HepG2 (cell line): ENCODE data around the gene CENPE. TPM values are rescaled to one million over a fixed set of nuclear protein-coding genes. Genes with fewer than 3 reads are reported as not detected.

Source experiments
- ASH2L ChIP-seq: fragments of 300-600, 200-600 bp; sonication (generic); IDR thresholded peaks from 2 replicates; pipeline ENCODE4 v1.7.0; 2017; ENCODE audit warnings: low read depth, mild to moderate bottlenecking, moderate library complexity, mixed read lengths, low read length; ENCODE audit not compliant: insufficient read length
- BHLHE40 ChIP-seq: IDR thresholded peaks from 2 replicates; pipeline ENCODE4 v1.6.1; 2011; ENCODE audit warnings: low read length, improper control_type of control experiment
- BRCA1 ChIP-seq: sonication (generic); formaldehyde crosslinking; IDR thresholded peaks from 2 replicates; pipeline ENCODE4 v1.4.0; 2020; ENCODE audit warnings: missing genetic modification reagents
- CBX5 ChIP-seq: sonication (generic); formaldehyde crosslinking; IDR thresholded peaks from 2 replicates; pipeline ENCODE4 v1.4.0; 2020; ENCODE audit warnings: missing genetic modification reagents, borderline replicate concordance
- EP300 ChIP-seq, 3 experiments: sonication (generic) in 1 of 3; formaldehyde crosslinking in 1 of 3; IDR thresholded peaks; 2 replicates each; pipeline versions ENCODE4 v1.5.1 to v1.6.1; 2011 to 2020; ENCODE audit warnings: low read depth in 2 of 3, low read length in 2 of 3, borderline replicate concordance in 1 of 3, improper control_type of control experiment in 1 of 3, mild to moderate bottlenecking in 1 of 3, missing genetic modification reagents in 1 of 3, moderate library complexity in 1 of 3
- FOXO1 ChIP-seq: sonication (generic); formaldehyde crosslinking; IDR thresholded peaks from 2 replicates; pipeline ENCODE4 v1.4.0; 2020; ENCODE audit warnings: missing genetic modification reagents
- JUN ChIP-seq: sonication (generic); formaldehyde crosslinking; IDR thresholded peaks from 2 replicates; pipeline ENCODE4 v1.4.0; 2020; ENCODE audit warnings: mild to moderate bottlenecking, missing genetic modification reagents
- MED13 ChIP-seq: sonication (generic); formaldehyde crosslinking; IDR thresholded peaks from 2 replicates; pipeline ENCODE4 v1.5.0; 2020; ENCODE audit warnings: missing genetic modification reagents
- NCOA1 ChIP-seq: sonication (generic); formaldehyde crosslinking; IDR thresholded peaks from 2 replicates; pipeline ENCODE4 v1.9.0; 2021; ENCODE audit warnings: missing genetic modification reagents
- NR2F1 ChIP-seq, 2 experiments: fragments of 450-650 bp in 1 of 2; formaldehyde crosslinking in 1 of 2; IDR thresholded peaks; 2 replicates each; pipeline versions ENCODE4 v1.5.0 to v1.6.1; 2016 to 2020; ENCODE audit warnings: mild to moderate bottlenecking in 1 of 2, missing compliant biosample characterization in 1 of 2, missing genetic modification reagents in 1 of 2, moderate library complexity in 1 of 2
- RFXAP ChIP-seq: sonication (generic); formaldehyde crosslinking; IDR thresholded peaks from 2 replicates; pipeline ENCODE4 v1.4.0; 2020; ENCODE audit warnings: missing genetic modification reagents, borderline replicate concordance
- SMAD1 ChIP-seq: sonication (generic); formaldehyde crosslinking; IDR thresholded peaks from 2 replicates; pipeline ENCODE4 v1.4.0; 2020; ENCODE audit warnings: missing genetic modification reagents, low read depth, mild to moderate bottlenecking, borderline replicate concordance
- SMAD9 ChIP-seq: sonication (generic); formaldehyde crosslinking; IDR thresholded peaks from 2 replicates; pipeline ENCODE4 v1.5.1; 2020; ENCODE audit warnings: mild to moderate bottlenecking, missing genetic modification reagents
- SYNCRIP ChIP-seq: fragments of 200-400 bp; formaldehyde crosslinking; IDR thresholded peaks from 2 replicates; pipeline ENCODE4 v1.6.1; 2018; ENCODE audit warnings: mild to moderate bottlenecking, low read depth, low read length; ENCODE audit not compliant: insufficient read depth
- WIZ ChIP-seq: sonication (generic); formaldehyde crosslinking; IDR thresholded peaks from 2 replicates; pipeline ENCODE4 v1.5.1; 2020; ENCODE audit warnings: mild to moderate bottlenecking, missing genetic modification reagents
- YEATS2 ChIP-seq: sonication (generic); formaldehyde crosslinking; IDR thresholded peaks from 2 replicates; pipeline ENCODE4 v1.4.0; 2020; ENCODE audit warnings: missing genetic modification reagents, borderline replicate concordance
- ZFP1 ChIP-seq: IDR thresholded peaks from 2 replicates; pipeline ENCODE4 v1.6.1; 2016
- ZNF260 ChIP-seq: sonication (generic); formaldehyde crosslinking; IDR thresholded peaks from 2 replicates; pipeline ENCODE4 v1.4.0; 2020; ENCODE audit warnings: missing genetic modification reagents, low read depth, mild to moderate bottlenecking, borderline replicate concordance
- polyA plus RNA-seq, 8 experiments: library from polyadenylated mRNA; depleted of rRNA in 3 of 8; stranded (reverse) in 7 of 8; unstranded in 1 of 8; fragments of >200 nt; fragmentation: Illumina TruSeq in 4 of 8; extraction: Trizol in 4 of 8; gene quantifications; 2 replicates each; pipeline versions ENCODE4 v1.2.1 to v1.2.3, GENCODE V29; 2011 to 2016; ENCODE audit warnings: low read depth in 4 of 8, missing spikeins in 1 of 8, mixed read lengths in 1 of 8; ENCODE audit not compliant: insufficient read depth in 1 of 8
- total RNA-seq, 5 experiments: library from RNA; depleted of rRNA; stranded (reverse); fragments of >200 nt; fragmentation: Illumina TruSeq; extraction: Trizol; gene quantifications; 2 replicates each; pipeline ENCODE4 v1.2.3, GENCODE V29; 2016; ENCODE audit warnings: low read depth in 1 of 5
- TF ChIP-seq, protein P1 (sequence below): sonication (generic); formaldehyde crosslinking; IDR thresholded peaks from 2 replicates; pipeline ENCODE4 v1.9.0; 2022; ENCODE audit warnings: low read depth, missing genetic modification reagents
- TF ChIP-seq, protein P2 (sequence below): sonication (generic); formaldehyde crosslinking; IDR thresholded peaks from 2 replicates; pipeline ENCODE4 v1.8.1; 2023; ENCODE audit warnings: mild to moderate bottlenecking, moderate library complexity, missing genetic modification reagents
- TF ChIP-seq, protein P3 (sequence below): sonication (generic); formaldehyde crosslinking; IDR thresholded peaks from 2 replicates; pipeline ENCODE4 v1.5.0; 2020; ENCODE audit warnings: missing genetic modification reagents
- TF ChIP-seq, protein P4 (sequence below): sonication (generic); formaldehyde crosslinking; conservative IDR thresholded peaks from 2 replicates; pipeline ENCODE4 v1.8.1; 2023; ENCODE audit warnings: missing genetic modification reagents
- TF ChIP-seq, protein P5 (sequence below): sonication (generic); formaldehyde crosslinking; conservative IDR thresholded peaks from 2 replicates; pipeline ENCODE4 v1.5.0; 2020; ENCODE audit warnings: missing genetic modification reagents

Gene CENPE
- total and polyA plus RNA-seq, 2 of the 13 experiments (the other 11 are each of a cell fraction or from before 2014, with no cell fraction given) = 2.1 to 19.8 TPM

DNA sequence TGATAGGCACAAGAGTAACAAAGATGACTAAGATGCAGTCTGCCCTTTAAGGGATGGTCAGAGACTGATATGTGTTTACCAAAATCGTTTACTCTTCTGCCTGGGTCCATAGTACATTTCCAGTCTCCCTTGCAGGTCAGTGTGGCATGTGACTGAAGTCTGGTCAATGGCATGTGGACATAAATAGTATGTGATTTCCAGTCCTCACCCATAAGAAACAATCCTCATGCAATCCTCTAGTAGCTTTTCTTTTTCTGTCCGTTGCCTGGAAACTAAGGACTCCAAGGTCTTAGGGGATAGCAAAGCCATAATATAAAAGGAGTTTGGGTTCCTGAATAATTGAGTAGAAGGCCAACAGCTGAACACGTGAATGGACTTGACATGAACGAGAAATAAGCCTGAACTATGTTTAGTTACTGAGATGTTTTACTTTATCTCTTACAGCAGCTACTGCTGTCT is 122.7 kb downstream of the CENPE start (continued):
- TF ChIP-seq, protein P1, sequence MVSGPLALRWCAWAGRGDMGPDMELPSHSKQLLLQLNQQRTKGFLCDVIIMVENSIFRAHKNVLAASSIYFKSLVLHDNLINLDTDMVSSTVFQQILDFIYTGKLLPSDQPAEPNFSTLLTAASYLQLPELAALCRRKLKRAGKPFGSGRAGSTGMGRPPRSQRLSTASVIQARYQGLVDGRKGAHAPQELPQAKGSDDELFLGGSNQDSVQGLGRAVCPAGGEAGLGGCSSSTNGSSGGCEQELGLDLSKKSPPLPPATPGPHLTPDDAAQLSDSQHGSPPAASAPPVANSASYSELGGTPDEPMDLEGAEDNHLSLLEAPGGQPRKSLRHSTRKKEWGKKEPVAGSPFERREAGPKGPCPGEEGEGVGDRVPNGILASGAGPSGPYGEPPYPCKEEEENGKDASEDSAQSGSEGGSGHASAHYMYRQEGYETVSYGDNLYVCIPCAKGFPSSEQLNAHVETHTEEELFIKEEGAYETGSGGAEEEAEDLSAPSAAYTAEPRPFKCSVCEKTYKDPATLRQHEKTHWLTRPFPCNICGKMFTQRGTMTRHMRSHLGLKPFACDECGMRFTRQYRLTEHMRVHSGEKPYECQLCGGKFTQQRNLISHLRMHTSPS = peak; percentile 70; the same call in 1 of the 2 replicates
- TF ChIP-seq NR2F1 (CRISPR knock-in tag; IDR thresholded peaks at IDR 0.05) (peak in 1 of 2 experiments; percentile 28; a peak in 1 of 4 replicates), SYNCRIP (no peak), JUN (0 out of 2 replicates have a peak, but pooled peaks have one; percentile 14), NCOA1 (CRISPR knock-in tag) (0 out of 2 replicates have a peak, but pooled peaks have one; percentile 76), SMAD9 (CRISPR knock-in tag) (no peak), CBX5 (CRISPR knock-in tag) (peak; percentile 66; the same call in 1 of the 2 replicates), SMAD1 (CRISPR knock-in tag) (no peak), BRCA1 (0 out of 2 replicates have a peak, but pooled peaks have one; percentile 67), BHLHE40 (peak; percentile 84), ZNF260 (no peak), RFXAP (CRISPR knock-in tag) (peak; percentile 58; the same call in 1 of the 2 replicates), YEATS2 (CRISPR knock-in tag) (peak; percentile 69; the same call in 1 of the 2 replicates), WIZ (no peak), FOXO1 (CRISPR knock-in tag) (peak; percentile 96), EP300 (IDR thresholded peaks at IDR 0.05; ENCODE audit: low read depth in 2 of 2, low read length in 2 of 2) (peak in 1 of 2 experiments; percentile 83; a peak in 2 of 4 replicates), EP300 (CRISPR knock-in tag; IDR thresholded peaks at IDR 0.05; ENCODE audit: borderline replicate concordance) (peak; percentile 87), ASH2L (no peak), ZFP1 (0 out of 2 replicates have a peak, but pooled peaks have one; percentile 39), MED13 (CRISPR knock-in tag) (no peak)
- TF ChIP-seq, protein P2, sequence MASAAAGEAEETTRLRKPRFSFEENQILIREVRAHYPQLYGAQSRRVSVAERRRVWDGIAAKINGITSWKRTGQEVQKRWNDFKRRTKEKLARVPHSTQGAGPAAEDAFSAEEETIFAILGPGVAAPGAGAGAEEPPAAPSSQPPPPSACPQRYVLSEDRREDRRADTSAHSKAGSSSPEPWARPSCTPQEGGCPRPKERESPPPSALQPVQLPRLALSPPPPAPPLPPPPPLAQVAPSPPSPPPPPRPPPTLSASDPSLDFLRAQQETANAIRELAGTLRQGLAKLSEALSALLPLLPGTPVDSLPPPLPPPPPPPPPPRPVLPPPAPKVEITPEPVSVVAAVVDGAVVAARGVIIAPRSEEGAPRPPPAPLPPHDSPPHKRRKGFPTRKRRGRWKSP (CRISPR knock-in tag) = peak; percentile 83; the same call in 1 of the 2 replicates
- TF ChIP-seq, protein P3, sequence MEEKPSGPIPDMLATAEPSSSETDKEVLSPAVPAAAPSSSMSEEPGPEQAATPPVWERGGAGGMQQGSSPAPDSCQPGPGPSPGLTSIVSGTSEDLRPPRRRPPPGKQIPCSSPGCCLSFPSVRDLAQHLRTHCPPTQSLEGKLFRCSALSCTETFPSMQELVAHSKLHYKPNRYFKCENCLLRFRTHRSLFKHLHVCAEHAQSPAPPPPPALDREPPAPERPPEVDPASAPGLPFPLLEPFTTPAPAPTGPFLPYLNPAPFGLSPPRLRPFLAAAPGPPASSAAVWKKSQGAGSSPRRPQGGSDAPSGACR = 0 out of 2 replicates have a peak, but pooled peaks have one; percentile 69
- TF ChIP-seq, protein P4, sequence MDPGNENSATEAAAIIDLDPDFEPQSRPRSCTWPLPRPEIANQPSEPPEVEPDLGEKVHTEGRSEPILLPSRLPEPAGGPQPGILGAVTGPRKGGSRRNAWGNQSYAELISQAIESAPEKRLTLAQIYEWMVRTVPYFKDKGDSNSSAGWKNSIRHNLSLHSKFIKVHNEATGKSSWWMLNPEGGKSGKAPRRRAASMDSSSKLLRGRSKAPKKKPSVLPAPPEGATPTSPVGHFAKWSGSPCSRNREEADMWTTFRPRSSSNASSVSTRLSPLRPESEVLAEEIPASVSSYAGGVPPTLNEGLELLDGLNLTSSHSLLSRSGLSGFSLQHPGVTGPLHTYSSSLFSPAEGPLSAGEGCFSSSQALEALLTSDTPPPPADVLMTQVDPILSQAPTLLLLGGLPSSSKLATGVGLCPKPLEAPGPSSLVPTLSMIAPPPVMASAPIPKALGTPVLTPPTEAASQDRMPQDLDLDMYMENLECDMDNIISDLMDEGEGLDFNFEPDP (CRISPR knock-in tag) = 0 out of 2 replicates have a peak, but pooled peaks have one; percentile 13
- TF ChIP-seq, protein P5, sequence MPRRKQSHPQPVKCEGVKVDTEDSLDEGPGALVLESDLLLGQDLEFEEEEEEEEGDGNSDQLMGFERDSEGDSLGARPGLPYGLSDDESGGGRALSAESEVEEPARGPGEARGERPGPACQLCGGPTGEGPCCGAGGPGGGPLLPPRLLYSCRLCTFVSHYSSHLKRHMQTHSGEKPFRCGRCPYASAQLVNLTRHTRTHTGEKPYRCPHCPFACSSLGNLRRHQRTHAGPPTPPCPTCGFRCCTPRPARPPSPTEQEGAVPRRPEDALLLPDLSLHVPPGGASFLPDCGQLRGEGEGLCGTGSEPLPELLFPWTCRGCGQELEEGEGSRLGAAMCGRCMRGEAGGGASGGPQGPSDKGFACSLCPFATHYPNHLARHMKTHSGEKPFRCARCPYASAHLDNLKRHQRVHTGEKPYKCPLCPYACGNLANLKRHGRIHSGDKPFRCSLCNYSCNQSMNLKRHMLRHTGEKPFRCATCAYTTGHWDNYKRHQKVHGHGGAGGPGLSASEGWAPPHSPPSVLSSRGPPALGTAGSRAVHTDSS (CRISPR knock-in tag) = no peak
